Gastrocnemius medialis (tissue), 4 donors: ENCODE data around the gene TSPAN17. TPM values are rescaled to one million over a fixed set of nuclear protein-coding genes. Genes with fewer than 3 reads are reported as not detected.

Experiments used
- ATAC-seq, 2 donors: fragments of 150-250 bp; one replicate each; pipeline ENCODE4 v1.9.1; 2016
- DNase-seq, 2 donors: peaks; one replicate each; pipeline ENCODE4 v3.0.0-alpha.2; 2019
- H3K27ac ChIP-seq, 4 donors: fragments of 200-600 bp; sonication (generic); 1 replicate in 1 of 4; 2 replicates in 3 of 4; pipeline ENCODE4 v1.5.1; 2016 to 2018; ENCODE audit warnings: mild to moderate bottlenecking in 2 of 4, moderate library complexity in 1 of 4
- H3K27me3 ChIP-seq, 3 donors: fragments of 200-600 bp; sonication (generic) in 2 of 3; 1 replicate in 1 of 3; 2 replicates in 2 of 3; pipeline versions ENCODE4 v1.5.1 to v1.6.0; 2016 to 2019; ENCODE audit warnings: mild to moderate bottlenecking in 1 of 3, moderate library complexity in 1 of 3
- H3K36me3 ChIP-seq, 2 donors: fragments of 200-600 bp; sonication (generic) in 1 of 2; one replicate each; pipeline ENCODE4 v1.5.1; 2017 to 2018
- H3K4me1 ChIP-seq, 2 donors: fragments of 200-600 bp; sonication (generic) in 1 of 2; one replicate each; pipeline ENCODE4 v1.5.1; 2016 to 2017; ENCODE audit warnings: mild to moderate bottlenecking in 2 of 2
- H3K4me3 ChIP-seq, 4 donors: fragments of 200-600 bp; sonication (generic) in 3 of 4; 1 replicate in 1 of 4; 2 replicates in 3 of 4; pipeline ENCODE4 v1.5.1; 2016 to 2019; ENCODE audit warnings: mild to moderate bottlenecking in 2 of 4
- H3K9me3 ChIP-seq, 3 donors: fragments of 200-600 bp; sonication (generic) in 2 of 3; 1 replicate in 1 of 3; 2 replicates in 2 of 3; pipeline ENCODE4 v1.5.1; 2016 to 2019
- CTCF ChIP-seq, 5 experiments: fragments of 450-650 bp in 3 of 5; fragments of 200-600 bp in 2 of 5; sonication (generic) in 2 of 5; IDR thresholded peaks in 4 of 5; conservative IDR thresholded peaks in 1 of 5; 1 replicate in 4 of 5; 2 replicates in 1 of 5; pipeline ENCODE4 v1.5.1; 2016 to 2019; ENCODE audit warnings: antibody characterized with exemption in 5 of 5, mild to moderate bottlenecking in 3 of 5, moderate library complexity in 3 of 5
- POLR2A ChIP-seq, 2 donors: fragments of 450-650 bp; IDR thresholded peaks; one replicate each; pipeline ENCODE4 v1.6.1; 2017; ENCODE audit warnings: antibody characterized with exemption in 2 of 2, mild to moderate bottlenecking in 2 of 2, moderate library complexity in 2 of 2
- in situ Hi-C, 4 donors: fragments of 200-750 bp; cut with MboI; loops; one replicate each; pipeline versions ENCODE4 v1.15.0 to v1.8.0; 2017; ENCODE audit warnings: low sequenced_read_pairs in 4 of 4
- intact Hi-C: fragments of 100-400 bp; cut with DNase I; formaldehyde crosslinking; loops from one replicate; pipeline ENCODE4 v1.15.1; 2023; ENCODE audit warnings: low total_unique reads
- microRNA-seq, 2 donors: library from miRNA; unstranded; fragments of <30 nt; microRNA quantifications; one replicate each; pipeline ENCODE4, GENCODE V29; 2016; ENCODE audit warnings: borderline replicate concordance in 2 of 2
- total RNA-seq, 4 donors: library from RNA; depleted of rRNA; stranded (reverse); fragments of >200 nt; gene quantifications; one replicate each; pipeline versions ENCODE4 v1.1.0 to v1.2.3, GENCODE V29; 2016

The TSPAN17 gene
- total RNA-seq, 4 donors from 2014 or later = 13.3 to 35.7 (median 27.2) TPM

DNA sequence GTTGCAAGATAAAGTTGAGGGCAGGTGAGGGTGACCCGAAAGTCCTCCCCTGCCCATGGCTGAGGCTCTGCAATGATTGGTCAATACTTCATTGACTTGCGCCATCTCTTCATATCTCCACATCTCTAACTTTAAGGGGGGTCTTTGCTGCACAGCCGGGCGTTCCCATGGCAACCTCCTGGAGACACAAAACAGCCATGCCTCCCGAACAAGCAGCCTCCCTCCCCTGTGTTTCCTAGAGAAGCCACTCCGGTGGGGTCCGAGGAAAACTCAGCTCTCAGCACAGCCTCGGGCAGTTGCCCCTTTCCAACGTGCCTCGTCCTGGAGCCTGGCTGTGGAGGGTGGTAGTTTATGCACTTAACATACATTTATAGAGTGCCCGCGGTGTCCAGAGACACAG lies 57.5 kb downstream of the TSPAN17 start:
- H3K4me1 ChIP-seq = no peaks in the 10 kb centered on the region
- H3K27ac ChIP-seq = no peak overlapping the region
- no peak overlapping the region for H3K4me3 ChIP-seq
- no peaks in the 10 kb centered on the region for H3K9me3 ChIP-seq
- DNase-seq (no peak), ATAC-seq (no peak)
- no peaks in the 10 kb centered on the region for H3K36me3 ChIP-seq
- intact Hi-C loops (no loop called here), in situ Hi-C loops (no loop called here)
- peaks cover 4 to 7% (median 5%) of the 10 kb centered on the region in 3 donors for H3K27me3 ChIP-seq
- TF ChIP-seq POLR2A (IDR thresholded peaks at IDR 0.05) = no peak
- no peak for TF ChIP-seq CTCF (IDR thresholded peaks at IDR 0.05 in 4 of 5, conservative IDR thresholded peaks at IDR 0.05 in 1 of 5)

Small RNA genes within 50 kb of the gene (microRNA-seq; reads per million reads assigned to microRNA genes)
- gene MIR4281 = 0 reads per million in 2 donors

Other genes with a start within 250 kb of the TSPAN17 start
- gene CLTB, start 230.9 kb upstream of the TSPAN17 start, total RNA-seq = 100 to 1,000 TPM; 261 to 386 (median 302) TPM
- gene FAF2, start 199.1 kb upstream of the TSPAN17 start, total RNA-seq = 10 to 100 TPM; 14.0 to 20.7 (median 14.7) TPM
- gene RNF44, start 110.1 kb upstream of the TSPAN17 start, total RNA-seq = 1 to 10 TPM; 4.1 to 7.0 (median 6.7) TPM
- gene CDHR2, start 98.1 kb upstream of the TSPAN17 start, total RNA-seq = under 1 TPM in 3 of 4 donors, not detected in 1; 0.07 to 0.27 (median 0.20) TPM
- under 1 TPM; 0.35 to 0.78 (median 0.47) TPM for gene GPRIN1, start 37.3 kb upstream of the TSPAN17 start, total RNA-seq
- gene SNCB, start 16.9 kb upstream of the TSPAN17 start, total RNA-seq = under 1 TPM in 1 of 4 donors, not detected in 3; 0.20 TPM
- gene EIF4E1B, start 16.8 kb upstream of the TSPAN17 start, total RNA-seq = not detected
- gene UNC5A, start 163.1 kb downstream of the TSPAN17 start, total RNA-seq = under 1 TPM in 2 of 4 donors, not detected in 2; 0.10 to 0.55 TPM